Measurements from ENCODE around the gene C3orf62. TPM values are rescaled to one million over a fixed set of nuclear protein-coding genes. Genes with fewer than 3 reads are reported as not detected.

C3orf62 gene
- total and polyA plus RNA-seq, 9 of the 15 experiments (the other 6 are each of a cell fraction or from before 2014, with no cell fraction given) = 1.3 to 5.7 (median 3.4) TPM

- BruUV-seq (replicated peaks) = no TSS peak
- Histone ChIP-seq H3K9me1 (ENCODE audit: control insufficient read depth, insufficient read depth, low read length) (no peaks in the 10 kb centered on the region), H3K36me3 (ENCODE audit: control insufficient read depth, insufficient read depth, low read length) (no peaks in the 10 kb centered on the region), H4K20me1 (replicated peaks; ENCODE audit: control insufficient read depth, insufficient read depth, low read length) (no peaks in the 10 kb centered on the region), H3K79me2 (ENCODE audit: control insufficient read depth, insufficient read depth, low read length) (no peaks in the 10 kb centered on the region), H3K27me3 (ENCODE audit: control insufficient read depth in 2 of 2, insufficient read depth in 2 of 2, low read length in 2 of 2) (no peaks in the 10 kb centered on the region), H3K4me1 (replicated peaks in 1 of 2; ENCODE audit: control insufficient read depth in 2 of 2, insufficient read depth in 2 of 2, low read length in 2 of 2) (no peaks in the 10 kb centered on the region), H3K27ac (ENCODE audit: extremely low read depth, low read depth, low read length) (no peak overlapping the region), H3K4me2 (ENCODE audit: insufficient read depth, low read length) (no peak overlapping the region), H3K9me3 (replicated peaks; ENCODE audit: control insufficient read depth, insufficient read depth, low read depth, low read length) (no peaks in the 10 kb centered on the region), H3K4me3 (no peak overlapping the region), H3K9ac (ENCODE audit: insufficient read depth in 1 of 2, low read depth in 2 of 2, low read length in 2 of 2) (no peak overlapping the region), H2AFZ (ENCODE audit: low read depth, low read length) (no peak overlapping the region)
- FAIRE-seq (no peak), DNase-seq (ENCODE audit: extremely low read depth in 1 of 4, low spot score in 3 of 4) (no peak), ATAC-seq (no peak)
- in situ Hi-C loops (cut with MboI) (no loop called here), intact Hi-C loops (cut with micrococcal nuclease) (no loop called here)
- no peak for TF ChIP-seq ATF2 (CRISPR knock-in tag; IDR thresholded peaks at IDR 0.05)
- TF ChIP-seq GTF2A2 (tag; IDR thresholded peaks at IDR 0.05) = no peak
- TF ChIP-seq USF2 (CRISPR knock-in tag; IDR thresholded peaks at IDR 0.05) = no peak
- no peak for TF ChIP-seq ATF4 (CRISPR knock-in tag; IDR thresholded peaks at IDR 0.05)
- TF ChIP-seq LCOR (CRISPR knock-in tag; IDR thresholded peaks at IDR 0.05) = no peak
- no peak for TF ChIP-seq MNT (conservative IDR thresholded peaks at IDR 0.05)
- no peak for TF ChIP-seq ZNF146 (CRISPR knock-in tag; IDR thresholded peaks at IDR 0.05; ENCODE audit: unreplicated experiment)
- no peak for TF ChIP-seq KHSRP (IDR thresholded peaks at IDR 0.05)
- TF ChIP-seq TBL1XR1 (IDR thresholded peaks at IDR 0.05; ENCODE audit: low read length in 2 of 2) = no peak
- TF ChIP-seq SP2 (IDR thresholded peaks at IDR 0.05; ENCODE audit: extremely low read depth, low read depth, low read length, poor library complexity, severe bottlenecking) = no peak
- no peak for TF ChIP-seq PURB (CRISPR knock-in tag; IDR thresholded peaks at IDR 0.05; ENCODE audit: low read depth)
- ChIA-PET POLR2A (interaction anchor here (0.5 to 0.7 kb wide), 2 partner anchors 53 to 180 kb away, joined by 3 read pairs; no protein-coding TSS in a partner anchor), CTCF (ENCODE audit: low intra/inter-chr PET ratio) (no interaction called here)
- WGBS (ENCODE audit: insufficient coverage, low coverage, missing lambda C conversion rate) = 77% methylated on average over 3 of the region's 6 CpGs
Measured at GRCh38 chr3:49263159-49263889, 13.7 kb downstream of the C3orf62 start.
